Testis (tissue), 2 donors: ENCODE data around the gene SIGLEC8.

ENCODE experiments used
- POLR2A ChIP-seq: fragments of 450-650 bp; IDR thresholded peaks from one replicate; pipeline ENCODE4 v1.6.1; 2017; ENCODE audit warnings: antibody characterized with exemption, mild to moderate bottlenecking, moderate library complexity
- TF ChIP-seq, protein P1 (sequence below), 3 experiments: fragments of 450-650 bp in 2 of 3; fragments of 200-600 bp in 1 of 3; sonication (generic) in 1 of 3; IDR thresholded peaks; one replicate each; pipeline ENCODE4 v1.5.1; 2016 to 2019; ENCODE audit warnings: antibody characterized with exemption in 3 of 3, mild to moderate bottlenecking in 2 of 3, moderate library complexity in 1 of 3

GRCh38 chr19:51450730-51451307, 7.4 kb downstream of the SIGLEC8 start:
- TF ChIP-seq, protein P1, sequence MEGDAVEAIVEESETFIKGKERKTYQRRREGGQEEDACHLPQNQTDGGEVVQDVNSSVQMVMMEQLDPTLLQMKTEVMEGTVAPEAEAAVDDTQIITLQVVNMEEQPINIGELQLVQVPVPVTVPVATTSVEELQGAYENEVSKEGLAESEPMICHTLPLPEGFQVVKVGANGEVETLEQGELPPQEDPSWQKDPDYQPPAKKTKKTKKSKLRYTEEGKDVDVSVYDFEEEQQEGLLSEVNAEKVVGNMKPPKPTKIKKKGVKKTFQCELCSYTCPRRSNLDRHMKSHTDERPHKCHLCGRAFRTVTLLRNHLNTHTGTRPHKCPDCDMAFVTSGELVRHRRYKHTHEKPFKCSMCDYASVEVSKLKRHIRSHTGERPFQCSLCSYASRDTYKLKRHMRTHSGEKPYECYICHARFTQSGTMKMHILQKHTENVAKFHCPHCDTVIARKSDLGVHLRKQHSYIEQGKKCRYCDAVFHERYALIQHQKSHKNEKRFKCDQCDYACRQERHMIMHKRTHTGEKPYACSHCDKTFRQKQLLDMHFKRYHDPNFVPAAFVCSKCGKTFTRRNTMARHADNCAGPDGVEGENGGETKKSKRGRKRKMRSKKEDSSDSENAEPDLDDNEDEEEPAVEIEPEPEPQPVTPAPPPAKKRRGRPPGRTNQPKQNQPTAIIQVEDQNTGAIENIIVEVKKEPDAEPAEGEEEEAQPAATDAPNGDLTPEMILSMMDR (IDR thresholded peaks at IDR 0.05): no peak
- no peak for TF ChIP-seq POLR2A
